HG02678 (cell line): ENCODE measurements around the gene IQCM.

ENCODE experiments used
- ATAC-seq: cut with Tn5 transposase; IDR thresholded peaks from one replicate; pipeline ENCODE4 v1.9.1; 2021; ENCODE audit warnings: mild to moderate bottlenecking, moderate library complexity; ENCODE audit not compliant: unreplicated experiment

The IQCM gene, protein sequence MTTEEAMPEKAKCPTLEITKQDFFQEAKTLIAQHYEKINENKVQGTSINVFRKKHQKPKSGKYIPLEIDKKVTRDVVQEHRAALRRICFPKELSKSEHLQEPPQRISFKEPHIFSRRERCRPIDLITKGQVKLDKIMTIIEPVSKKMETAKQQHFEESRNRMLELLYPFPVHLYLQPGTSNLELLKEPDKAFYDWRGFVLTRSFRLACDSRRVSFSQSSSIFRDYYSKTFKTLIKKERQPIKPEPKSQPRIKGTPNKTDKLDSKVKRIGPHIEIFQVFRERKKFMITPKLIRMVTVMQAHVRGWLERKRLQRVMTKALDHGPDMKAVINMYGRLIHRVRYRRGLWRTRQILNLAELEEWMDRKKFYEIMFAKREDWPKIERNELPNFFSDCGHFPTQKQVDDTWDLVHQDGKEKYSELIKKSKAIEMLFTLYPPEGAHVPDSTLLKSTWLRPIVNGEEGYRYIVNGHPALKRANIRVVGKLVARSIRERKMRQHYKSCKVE

DNA sequence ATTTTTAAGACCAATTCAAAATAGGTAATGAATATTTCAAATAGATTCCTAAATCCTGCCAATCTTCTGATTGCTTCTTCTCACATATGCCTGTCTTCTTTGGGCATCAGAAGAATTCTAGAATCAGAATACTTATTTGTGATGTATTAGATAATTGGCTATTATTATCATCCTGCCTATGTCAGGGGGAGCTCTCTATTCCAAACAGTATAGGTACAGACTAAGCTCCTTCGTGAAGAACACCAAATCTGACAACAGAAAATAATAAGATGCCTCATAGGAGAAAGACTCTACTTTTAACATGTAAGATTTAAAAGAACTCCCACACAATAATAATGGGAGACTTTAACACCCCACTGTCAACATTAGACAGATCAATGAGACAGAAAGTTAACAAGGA is at the start of gene IQCM:
Gene IQCM, minus strand, starts transcription at position 101 of the 400 bp plus-strand sequence. CDS start 73,152 bp downstream, outside the sequence.
- ATAC-seq = no peak

DNA sequence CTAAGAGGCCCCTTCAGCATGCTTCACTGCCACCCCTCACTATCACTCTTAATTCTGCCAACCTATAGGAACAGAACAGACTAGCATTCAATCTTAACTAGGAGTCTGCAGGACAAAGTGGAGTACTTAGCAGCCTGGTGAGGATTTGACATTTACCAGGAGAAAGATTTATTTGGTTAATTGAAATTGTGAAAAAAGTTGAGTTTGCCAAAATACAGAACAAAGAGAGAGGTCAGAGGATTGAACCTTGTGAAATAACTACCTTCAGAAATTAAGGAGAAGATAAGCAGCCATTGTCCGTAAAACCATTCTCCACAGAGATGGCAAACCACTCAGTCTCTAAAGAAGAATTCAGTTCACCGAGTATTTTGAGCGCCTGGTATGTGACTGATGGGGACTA is 41.8 kb upstream of the IQCM start:
- ATAC-seq = no peak

DNA sequence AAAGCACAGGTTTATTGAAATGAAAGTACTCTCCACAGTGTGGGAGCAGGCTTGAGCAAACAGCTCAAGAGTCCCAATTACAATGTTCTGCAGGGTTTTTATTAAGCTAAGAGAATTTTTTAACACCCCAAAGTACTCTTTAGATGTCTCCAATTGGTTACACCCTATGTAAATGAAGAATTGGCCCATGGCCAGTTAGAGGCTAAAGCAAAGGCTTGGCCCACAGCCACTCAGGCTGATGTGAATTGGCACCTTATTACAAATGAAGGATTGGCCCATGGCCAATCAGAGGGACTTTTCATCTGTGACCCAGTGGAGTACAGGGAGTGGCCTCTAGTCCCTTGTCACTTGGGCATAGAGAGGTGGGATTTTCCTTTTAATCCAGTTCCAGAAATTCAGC is 30.1 kb upstream of the IQCM start:
- no peak for ATAC-seq

DNA sequence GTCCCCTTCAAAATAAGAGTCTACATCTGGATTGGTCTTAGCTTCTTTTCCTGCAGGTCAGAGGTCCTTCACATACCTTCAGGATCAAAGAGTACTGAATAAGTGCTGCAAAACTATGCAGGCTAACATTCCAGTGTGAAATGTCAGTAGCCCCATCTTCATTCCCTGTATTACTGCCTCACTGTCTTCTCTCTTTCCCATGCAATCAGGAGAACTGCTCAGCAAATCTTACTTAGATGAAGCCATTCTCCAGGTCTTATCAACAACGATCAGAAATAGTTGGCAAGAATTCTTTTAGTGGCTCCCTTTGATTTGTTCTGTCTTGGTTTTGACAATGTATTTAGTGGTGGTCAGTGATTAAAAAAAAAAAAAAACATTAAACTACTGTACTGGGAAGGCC is 26.0 kb upstream of the IQCM start:
- no peak for ATAC-seq

DNA sequence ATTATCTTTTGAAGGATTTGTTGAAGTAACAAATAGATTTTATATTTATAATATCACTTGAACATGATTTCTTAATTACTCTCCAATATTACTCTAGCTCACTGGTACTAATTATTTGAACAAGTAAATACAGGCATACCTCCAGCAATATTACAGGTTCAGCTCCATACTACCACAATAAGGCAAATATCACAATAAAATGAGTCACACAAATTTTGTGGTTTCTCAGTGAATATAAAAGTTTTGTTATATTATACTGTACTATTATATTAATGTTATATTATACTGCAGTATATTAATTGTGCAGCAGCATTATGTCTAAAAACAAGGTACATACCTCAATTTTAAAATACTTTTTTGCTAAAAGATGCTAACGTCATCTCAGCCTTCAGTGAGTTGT is 22.4 kb upstream of the IQCM start:
- no peak for ATAC-seq

DNA sequence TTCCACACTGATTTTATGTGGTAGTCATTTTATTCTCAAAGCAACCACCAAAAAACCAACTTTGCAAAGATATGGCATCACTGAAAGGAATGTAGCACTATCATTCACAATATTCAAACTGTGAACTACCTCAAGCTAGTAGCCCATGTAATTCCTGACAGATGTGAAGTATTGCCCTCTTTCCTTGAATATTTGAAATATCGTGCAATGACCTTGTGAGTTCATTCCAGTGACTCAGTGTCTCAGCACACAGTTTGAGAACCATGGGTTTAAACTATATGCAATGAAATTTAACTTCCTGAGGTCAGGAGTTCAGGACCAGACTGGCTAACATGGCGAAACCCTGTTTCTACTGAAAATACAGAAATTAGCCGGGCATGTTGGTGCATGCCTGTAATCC is 20.9 kb upstream of the IQCM start:
- ATAC-seq = no peak

DNA sequence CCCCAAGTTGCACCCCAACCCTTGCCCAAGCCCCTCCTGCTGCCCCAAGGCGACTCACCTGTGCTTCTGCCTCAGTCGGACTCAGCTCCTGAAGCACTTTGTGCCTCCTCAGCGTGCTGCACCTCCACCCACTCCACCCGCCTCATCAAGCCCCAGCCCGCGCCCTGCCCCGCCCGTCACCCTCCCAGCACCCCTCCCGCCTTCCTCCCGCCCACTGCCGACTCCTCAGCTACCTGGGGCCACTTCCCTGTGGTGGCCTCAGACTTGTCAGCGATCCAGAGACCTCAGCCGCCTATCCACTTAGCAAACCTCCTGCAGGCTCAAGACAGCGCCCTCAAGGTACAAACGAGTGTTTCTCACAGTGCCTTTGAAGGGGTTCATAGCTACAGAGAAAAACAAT is 19.6 kb upstream of the IQCM start:
- ATAC-seq = no peak

DNA sequence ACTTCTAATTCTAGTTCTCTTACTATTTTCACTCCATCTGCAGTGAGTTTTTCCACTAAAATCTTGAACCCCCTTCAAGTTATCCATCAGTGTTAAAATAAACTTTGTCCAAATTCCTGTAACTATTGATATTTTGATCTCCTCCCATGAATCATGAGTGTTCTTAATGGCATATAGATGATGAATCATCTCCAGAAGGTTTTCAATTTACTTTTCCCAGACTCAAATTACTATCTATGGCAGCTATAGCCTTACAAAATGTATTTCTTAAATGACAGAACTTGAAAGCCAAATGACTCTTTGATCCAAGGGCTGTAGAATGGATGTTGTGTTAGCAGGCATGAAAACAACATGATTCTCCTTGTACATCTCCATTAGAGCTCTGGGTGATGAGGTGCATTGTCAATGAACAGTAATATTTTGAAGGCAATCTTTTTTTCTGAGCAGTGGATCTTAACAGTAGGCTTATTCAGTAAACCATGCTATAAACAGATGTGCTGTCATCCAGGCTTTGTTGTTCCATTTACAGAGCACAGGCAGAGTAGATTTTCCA is 16.1 kb upstream of the IQCM start:
- no peak for ATAC-seq

DNA sequence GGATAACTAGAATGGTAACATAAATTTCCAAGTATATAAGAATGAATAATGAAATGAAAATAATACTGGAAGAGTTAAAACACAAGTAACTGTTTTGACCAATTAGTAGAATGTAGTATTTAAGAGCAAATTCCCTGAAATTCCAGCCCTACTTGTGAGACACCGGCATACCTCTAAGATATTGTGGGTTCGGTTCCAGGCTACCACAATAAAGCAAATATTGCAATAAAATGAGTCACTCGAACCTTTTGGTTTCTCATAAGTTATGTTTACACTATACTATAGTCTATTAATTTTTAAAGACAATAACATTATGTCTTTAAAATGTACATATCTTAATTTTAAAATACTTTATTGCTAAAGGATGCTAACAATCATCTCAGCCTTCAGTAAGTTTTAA is 15.2 kb upstream of the IQCM start:
- ATAC-seq = no peak

DNA sequence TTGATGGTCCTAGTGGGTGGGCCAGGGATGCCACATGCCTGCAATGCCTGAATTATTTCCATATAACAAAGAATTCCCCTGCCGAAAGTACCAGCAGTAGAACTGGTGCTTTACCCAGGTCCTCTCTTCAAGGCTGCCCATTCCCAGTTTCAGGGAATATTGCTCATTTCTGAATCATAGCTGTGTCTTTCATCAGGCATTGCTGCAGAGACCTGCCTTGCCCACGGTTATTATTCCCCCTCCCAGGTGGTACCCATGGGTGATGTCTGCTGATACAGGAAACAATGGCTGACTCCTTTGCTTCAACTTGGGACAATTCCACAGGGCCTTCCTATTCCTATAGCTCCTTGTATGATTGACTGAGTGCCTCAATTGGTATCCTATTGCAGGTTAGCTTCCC is 9.7 kb upstream of the IQCM start:
- no peak for ATAC-seq

DNA sequence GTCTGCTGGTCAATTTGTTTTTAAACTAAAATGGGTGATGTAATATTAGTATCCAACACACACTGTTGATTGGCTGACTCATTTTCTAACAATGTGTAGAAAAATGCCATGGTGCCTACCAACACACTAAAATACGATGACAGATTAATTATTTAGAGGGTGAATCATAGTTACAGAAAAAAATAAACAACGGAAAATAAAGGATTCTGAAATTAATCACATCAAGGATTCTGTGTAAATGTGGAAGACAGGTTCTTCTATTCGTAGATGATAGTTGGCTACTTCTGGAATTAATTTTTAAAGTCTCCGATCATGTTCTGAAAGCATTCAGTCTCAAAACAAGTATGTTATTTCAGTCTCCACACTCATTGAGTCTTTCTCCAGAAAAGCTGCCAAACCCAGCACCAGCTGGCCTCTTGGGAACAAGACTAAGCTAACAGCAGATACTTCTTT is 8.2 kb upstream of the IQCM start:
- ATAC-seq = no peak

DNA sequence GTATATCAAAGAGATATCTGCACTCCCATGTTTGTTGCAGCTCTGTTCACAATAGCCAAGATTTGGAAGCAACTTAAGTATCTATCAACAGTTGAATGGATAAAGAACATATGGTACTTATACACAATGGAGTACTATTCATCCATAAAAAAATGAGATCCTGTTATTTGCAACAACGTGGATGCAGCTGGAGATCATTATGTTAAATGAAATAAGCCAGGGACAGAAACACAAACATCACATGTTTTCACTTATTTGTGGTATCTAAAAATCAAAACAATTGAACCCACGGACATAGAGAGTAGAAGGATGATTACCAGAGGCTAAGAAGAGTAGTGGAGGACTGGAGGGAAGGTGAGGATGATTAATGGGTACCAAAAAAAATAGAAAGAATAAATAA is 14.2 kb downstream of the IQCM start:
- ATAC-seq = no peak

DNA sequence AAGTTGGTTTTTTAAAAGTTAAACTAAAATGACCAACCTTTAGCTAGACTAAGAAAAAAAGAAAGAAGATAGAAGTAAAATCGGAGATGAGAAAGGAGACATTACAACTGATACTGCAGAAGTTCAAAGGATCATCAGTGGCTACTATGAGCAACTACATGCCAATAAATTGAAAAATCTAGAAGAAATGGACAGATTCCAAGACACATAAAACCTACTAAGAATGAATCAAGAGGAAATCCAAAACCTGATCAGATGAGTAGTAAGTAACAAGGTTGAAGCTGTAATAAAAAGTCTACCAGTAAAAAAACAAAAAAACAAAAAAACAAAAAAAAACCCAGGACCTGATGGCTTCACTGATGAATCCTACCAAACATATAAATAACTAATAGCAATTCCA is 16.1 kb downstream of the IQCM start:
- no peak for ATAC-seq

DNA sequence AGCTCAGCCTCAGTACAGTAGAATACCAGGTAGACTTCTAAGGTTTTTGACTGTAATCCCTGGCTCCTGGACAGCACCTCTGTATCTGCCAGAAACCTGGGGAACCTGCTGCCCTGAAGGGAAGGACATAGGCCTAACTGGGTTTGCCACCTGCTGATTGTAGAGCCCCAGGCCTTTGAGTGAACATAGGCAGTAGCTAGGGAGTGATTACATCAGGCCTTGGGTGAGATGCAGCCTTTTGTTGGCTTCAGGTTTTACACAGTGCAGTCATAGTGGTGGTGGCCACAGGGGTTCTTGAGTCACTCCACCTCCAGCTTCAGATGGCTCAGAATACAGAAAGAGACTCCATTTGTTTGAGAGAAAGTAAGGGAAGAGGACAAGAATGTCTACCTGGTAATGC is 19.3 kb downstream of the IQCM start:
- no peak for ATAC-seq

DNA sequence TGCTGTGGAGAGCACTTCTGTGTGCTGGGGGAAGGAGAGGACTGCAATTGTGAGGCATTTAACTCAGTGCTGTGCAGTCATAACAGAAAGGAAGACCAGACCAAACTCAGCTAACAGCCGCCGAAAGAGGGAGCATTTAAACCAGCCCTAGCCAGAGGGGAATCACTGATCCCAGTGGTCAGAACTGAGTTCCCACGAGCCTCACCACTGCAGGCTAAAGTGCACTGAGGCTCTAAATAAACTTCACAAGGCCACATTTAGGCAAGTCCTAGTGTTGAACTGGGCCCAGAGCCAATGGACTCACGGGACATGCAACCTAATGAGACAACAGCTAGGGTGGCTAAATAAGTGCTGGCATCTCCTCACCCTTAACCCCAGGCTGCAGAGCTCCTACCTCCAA is 20.4 kb downstream of the IQCM start:
- no peak for ATAC-seq

DNA sequence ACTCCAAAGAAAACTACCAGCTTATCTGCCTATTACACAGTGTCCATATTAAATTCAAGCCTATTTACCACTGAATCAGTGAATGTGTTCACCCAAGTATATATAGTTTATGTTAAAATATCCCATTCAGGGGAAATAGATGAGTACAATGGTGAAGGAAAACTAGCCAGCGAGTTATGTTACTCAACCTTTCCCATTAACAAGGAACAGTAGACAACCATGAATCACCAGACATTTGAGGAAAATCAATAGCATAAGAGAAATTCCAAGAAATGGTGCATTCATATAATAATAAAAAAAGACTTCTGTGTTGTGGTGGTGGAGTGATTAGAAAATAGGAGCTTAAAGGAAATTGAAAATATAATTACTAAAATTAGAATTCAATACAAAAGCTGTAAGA is 21.3 kb downstream of the IQCM start:
- ATAC-seq = no peak

DNA sequence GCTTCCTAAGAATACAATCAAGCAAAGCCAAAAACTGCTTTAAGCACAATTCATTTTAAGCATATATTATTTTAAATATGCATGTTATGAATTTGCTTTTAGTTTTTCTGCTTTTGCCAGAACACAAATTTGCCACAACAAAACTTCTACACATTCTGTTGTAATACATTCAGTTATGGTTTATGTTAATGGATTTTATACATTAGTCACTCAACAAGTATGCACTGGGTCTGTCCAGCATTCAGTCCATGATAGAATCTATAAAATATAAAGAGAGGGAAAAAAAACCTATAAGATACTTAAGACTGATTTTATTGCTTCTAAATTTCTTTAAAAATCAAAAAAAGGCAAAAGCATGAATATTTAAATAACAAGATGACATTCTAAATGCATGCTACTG is 22.2 kb downstream of the IQCM start:
- no peak for ATAC-seq

DNA sequence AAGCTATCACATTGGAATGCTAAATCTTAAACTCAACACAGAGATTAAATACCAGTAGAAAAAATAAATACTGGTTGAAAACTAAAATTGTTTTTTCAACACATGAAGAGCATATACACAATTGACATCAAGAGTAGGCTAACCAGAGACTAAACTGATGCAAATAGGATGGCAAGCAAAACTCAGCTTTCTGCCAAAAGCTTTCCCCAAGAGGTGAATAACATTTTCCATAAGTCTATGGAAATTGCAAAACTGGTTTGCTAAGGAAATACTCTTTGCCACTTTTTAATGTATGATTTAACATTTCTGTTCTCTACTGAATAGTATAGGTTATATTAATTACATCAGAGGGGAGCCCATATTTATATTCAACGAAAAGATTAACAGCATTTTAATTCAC is 23.8 kb downstream of the IQCM start:
- ATAC-seq = no peak

DNA sequence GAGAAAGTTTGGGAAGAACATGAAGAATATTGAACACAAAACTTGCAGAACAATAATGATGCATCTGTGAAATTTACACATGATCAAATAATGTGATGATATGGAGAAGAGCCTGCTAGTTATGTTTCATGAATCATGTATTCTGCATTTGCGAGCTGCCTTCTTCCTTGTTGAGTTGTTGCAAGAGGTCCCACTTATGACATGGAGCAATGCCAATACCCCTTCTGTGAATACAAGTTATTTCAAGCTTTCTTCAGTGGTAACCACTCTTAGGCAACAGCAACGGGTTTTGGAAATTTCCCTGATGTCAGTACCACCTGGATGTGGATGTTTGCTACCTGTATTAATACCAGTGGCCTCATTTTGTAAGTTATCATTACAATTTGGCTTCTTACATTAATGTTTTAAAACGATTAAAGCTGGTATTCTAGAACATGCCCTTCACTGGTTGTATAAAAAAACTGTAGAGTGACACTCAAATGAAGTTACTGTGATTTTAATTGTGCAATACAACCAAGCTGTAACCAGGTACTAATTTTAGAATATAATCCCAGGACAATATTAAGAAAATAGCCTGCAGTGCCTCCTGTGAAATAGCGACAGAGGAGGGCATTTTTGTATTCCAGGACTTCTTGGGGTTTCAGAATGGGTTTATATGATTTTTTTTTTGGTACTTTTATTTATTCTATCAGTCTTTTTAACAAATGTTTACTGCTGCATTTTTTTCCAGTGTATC is 25.3 kb downstream of the IQCM start:
- ATAC-seq = no peak

DNA sequence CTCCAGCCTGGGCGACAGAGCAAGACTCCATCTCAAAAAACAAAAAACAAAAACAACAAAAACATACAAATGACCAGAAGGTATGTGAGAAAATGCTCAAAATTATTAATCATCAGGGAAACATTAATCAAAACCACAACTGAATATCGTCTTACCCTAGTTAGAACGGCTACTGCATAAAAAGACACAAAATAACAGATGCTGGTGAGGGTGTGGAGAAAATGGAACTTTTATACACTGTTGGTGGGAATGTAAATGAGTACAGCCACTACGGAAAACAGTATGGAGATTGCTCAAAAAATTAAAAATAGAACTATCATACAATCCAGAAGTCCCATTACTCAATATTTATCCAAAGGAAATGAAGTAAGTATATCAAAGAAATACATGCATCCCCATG is 27.3 kb downstream of the IQCM start:
- no peak for ATAC-seq

DNA sequence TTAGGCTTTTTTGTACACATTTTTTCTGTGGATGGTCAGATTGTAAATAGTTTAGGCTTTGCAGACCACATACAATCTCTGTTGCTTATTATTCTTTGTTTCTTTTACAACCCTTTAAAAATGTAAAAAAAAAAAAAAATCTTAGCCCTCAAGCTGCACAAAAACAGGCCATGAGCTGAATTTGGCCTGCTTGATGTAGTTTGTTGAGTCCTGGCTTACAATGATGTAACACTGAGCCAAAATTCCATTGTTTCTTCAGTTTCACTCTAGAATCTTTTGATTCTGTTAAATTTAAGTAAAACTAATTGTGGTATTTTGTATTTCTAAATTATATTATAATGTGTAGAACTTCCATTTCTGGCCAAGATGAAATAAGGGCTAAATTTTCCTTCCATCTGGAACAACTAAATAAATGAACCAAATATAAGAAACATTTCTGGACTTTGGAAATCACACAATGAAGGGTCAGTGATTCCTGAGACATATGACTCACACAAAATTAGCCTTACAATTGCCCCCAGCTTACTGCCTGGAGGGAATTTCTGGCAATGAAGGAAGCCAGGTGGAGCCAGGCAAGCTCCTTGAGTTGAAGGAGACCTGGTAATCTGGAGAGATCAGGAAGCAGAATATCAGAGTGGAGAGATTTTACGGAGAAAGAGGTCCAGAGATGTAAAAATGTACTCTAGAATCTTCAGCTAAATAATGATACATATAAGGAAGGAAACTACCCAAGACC is 29.8 kb downstream of the IQCM start:
- no peak for ATAC-seq
